Measurements from ENCODE around the gene OOSP2. TPM values are rescaled to one million over a fixed set of nuclear protein-coding genes. Genes with fewer than 3 reads are reported as not detected.

The OOSP2 gene, protein sequence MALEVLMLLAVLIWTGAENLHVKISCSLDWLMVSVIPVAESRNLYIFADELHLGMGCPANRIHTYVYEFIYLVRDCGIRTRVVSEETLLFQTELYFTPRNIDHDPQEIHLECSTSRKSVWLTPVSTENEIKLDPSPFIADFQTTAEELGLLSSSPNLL
- total RNA-seq = not detected in 2 replicates

DNA sequence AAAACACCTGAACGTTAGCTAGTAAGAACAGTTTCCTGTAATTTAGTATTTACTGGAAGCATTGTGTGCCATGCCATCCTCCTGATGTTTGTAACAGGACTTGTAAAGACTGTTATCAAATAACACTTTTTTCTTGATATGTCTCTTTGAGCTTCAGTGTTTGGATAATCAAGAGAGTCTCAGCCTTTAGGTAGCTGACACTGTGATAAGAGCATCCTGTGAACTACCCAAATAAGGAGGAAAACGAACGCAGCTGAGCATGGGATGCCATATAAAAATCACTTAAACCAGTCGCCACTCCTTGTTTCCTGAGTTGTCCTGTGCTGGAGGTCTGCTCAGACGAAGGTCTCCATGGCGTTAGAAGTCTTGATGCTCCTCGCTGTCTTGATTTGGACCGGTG is at the start of gene OOSP2:
OOSP2 (plus strand) TSS at position 301 of the 400 bp plus-strand sequence; CDS start at position 352, 51 bp downstream.

DNA sequence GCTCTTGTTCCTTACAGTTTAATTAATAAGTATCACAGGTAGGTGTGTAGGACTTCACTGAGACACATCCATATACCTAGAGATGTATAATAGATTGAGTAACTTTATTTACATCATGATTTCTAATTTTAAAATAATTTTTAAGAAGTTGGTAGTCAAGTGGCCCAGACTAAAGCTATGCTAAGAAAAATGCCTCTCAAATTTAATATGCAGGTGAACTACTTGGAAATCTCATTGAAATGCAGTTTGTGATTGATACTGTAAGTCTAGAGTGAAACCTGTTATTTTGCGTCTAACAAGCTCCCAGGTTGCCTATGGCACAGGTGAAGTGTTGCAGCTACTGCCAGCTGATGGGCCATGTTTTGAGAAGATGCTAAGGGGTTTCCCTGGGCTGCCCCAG is 23.3 kb upstream of the OOSP2 start, which contains the start of gene OOSP4B:
OOSP4B (plus strand) TSS at position 301 of the 400 bp plus-strand sequence.

DNA sequence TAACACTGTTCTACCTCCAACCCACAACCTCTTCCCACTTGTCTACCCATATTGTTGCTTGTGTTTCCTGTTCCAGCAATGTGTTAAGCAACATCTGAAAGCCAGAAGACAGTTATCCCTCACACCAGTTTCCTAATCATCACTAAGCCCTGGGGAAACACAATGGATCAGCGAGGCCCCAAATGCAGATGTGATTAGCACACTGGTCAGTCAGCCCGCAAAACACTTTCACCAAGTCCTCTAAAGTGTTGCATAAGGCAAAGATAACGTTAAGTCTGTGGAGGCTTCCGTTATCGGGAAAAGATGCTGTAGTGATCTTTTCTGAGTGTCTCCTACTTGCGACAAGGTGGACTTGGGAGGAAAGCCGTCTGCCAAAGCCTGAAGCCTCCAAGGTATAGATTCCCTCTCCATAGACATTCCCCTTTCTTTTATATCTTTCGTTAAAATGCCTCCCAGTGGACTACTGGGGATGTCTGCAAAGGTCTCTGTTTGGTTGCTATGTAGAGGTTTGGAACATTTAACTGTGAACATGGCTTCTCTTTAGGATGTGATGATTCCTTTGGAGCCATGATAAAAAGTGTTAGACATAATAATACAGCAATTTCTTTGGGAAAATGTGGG is 16.2 kb downstream of the OOSP2 start, which contains the start of gene MS4A3:
MS4A3 (plus strand) TSS at position 317 of the 621 bp plus-strand sequence. CDS start 4,496 bp downstream, outside the sequence.

DNA sequence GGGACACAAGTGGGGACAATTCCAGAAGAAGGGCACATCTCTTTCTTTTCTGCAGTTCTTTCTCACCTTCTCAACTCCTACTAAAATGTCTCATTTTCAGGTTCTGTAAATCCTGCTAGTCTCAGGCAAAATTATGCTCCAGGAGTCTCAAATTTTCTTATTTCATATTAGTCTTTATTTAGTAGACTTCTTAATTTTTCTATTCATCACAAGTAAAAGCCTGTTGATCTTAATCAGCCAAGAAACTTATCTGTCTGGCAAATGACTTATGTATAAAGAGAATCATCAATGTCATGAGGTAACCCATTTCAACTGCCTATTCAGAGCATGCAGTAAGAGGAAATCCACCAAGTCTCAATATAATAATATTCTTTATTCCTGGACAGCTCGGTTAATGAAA is 48.2 kb downstream of the OOSP2 start, which contains the start of gene MS4A2:
MS4A2 (plus strand) TSS at position 301 of the 400 bp plus-strand sequence. CDS start 102 bp downstream, outside the sequence.

Other genes with a start within 250 kb of the OOSP2 start
- gene MRPL16, start 229.6 kb upstream of the OOSP2 start, total RNA-seq = 37.4 and 49.9 TPM in 2 replicates
- gene CBLIF, start 194.9 kb upstream of the OOSP2 start, total RNA-seq = not detected in 2 replicates
- gene TCN1, start 173.9 kb upstream of the OOSP2 start, total RNA-seq = not detected in 2 replicates
- not detected in 2 replicates for gene OOSP3, start 161.6 kb upstream of the OOSP2 start, total RNA-seq
- gene OOSP1, start 102.0 kb upstream of the OOSP2 start, total RNA-seq = not detected in 2 replicates
- not detected in 2 replicates for gene OOSP4A, start 76.4 kb upstream of the OOSP2 start, total RNA-seq
- not detected in 2 replicates for gene OOSP4B, start 23.2 kb upstream of the OOSP2 start, total RNA-seq
- gene MS4A3, start 16.3 kb downstream of the OOSP2 start, total RNA-seq = not detected in 2 replicates
- gene MS4A2, start 48.3 kb downstream of the OOSP2 start, total RNA-seq = not detected in 2 replicates
- not detected in 2 replicates for gene MS4A6A, start 142.7 kb downstream of the OOSP2 start, total RNA-seq
- gene MS4A4E, start 202.7 kb downstream of the OOSP2 start, total RNA-seq = not detected in 2 replicates
- not detected in 2 replicates for gene MS4A4A, start 240.3 kb downstream of the OOSP2 start, total RNA-seq

All from pericardium fibroblast (primary cell).